Caco-2 (cell line): Measurements from ENCODE around the gene ZNF385C. TPM values are rescaled to one million over a fixed set of nuclear protein-coding genes. Genes with fewer than 3 reads are reported as not detected.

Source experiments
- BruUV-seq: library from RNA; stranded (reverse); fragments of 400-500 nt; replicated peaks from 2 replicates; lab custom pipeline; 2021; lab: Mats Ljungman, UMichigan
- CTCF ChIA-PET: fragments of 300-600 bp; sonication (Branson Sonifier 250); formaldehyde crosslinking; loops from one replicate; lab custom pipeline; 2022; ENCODE audit warnings: antibody characterized with exemption; lab: Charles Lee
- POLR2A ChIA-PET: fragments of 300-600 bp; sonication (Branson Sonifier 250); formaldehyde crosslinking; loops from one replicate; lab custom pipeline; 2022; ENCODE audit warnings: antibody characterized with exemption; lab: Charles Lee
- DNase-seq, 2 experiments: peaks; one replicate each; pipeline versions ENCODE4 v3.0.0 to v3.0.0-alpha.2; 2020 to 2022
- H3K27me3 ChIP-seq: replicated peaks from 2 replicates; pipeline ENCODE4 v1.6.0; 2011; ENCODE audit warnings: low read length; ENCODE audit not compliant: control insufficient read depth, insufficient read depth
- H3K36me3 ChIP-seq: 2 replicates; pipeline ENCODE4 v1.5.1; 2011; ENCODE audit warnings: low read length; ENCODE audit not compliant: control insufficient read depth, insufficient read depth
- H3K4me1 ChIP-seq: fragments of 250-450 bp; sonication (Bioruptor Pico); 2 replicates; pipeline ENCODE4 v1.5.1; 2020; ENCODE audit warnings: mild to moderate bottlenecking
- H3K4me3 ChIP-seq: 2 replicates; pipeline ENCODE4 v1.5.1; 2011; ENCODE audit warnings: low read depth, mild to moderate bottlenecking, control low read depth, low read length
- H3K9me3 ChIP-seq: fragments of 250-450 bp; sonication (Bioruptor Pico); 2 replicates; pipeline ENCODE4 v1.5.1; 2020; ENCODE audit warnings: mild to moderate bottlenecking, moderate library complexity
- H3K27ac Mint-ChIP-seq: one replicate; pipeline ENCODE4 v1.8.0; 2022; ENCODE audit warnings: mixed read lengths; ENCODE audit not compliant: unreplicated experiment
- H3K27me3 Mint-ChIP-seq: one replicate; pipeline ENCODE4 v1.8.0; 2022; ENCODE audit warnings: mixed read lengths; ENCODE audit not compliant: insufficient read depth, unreplicated experiment
- H3K36me3 Mint-ChIP-seq: one replicate; pipeline ENCODE4 v1.8.0; 2022; ENCODE audit warnings: mild to moderate bottlenecking, mixed read lengths; ENCODE audit not compliant: insufficient read depth, unreplicated experiment
- H3K4me1 Mint-ChIP-seq: one replicate; pipeline ENCODE4 v1.8.0; 2022; ENCODE audit warnings: low read depth, mixed read lengths; ENCODE audit not compliant: unreplicated experiment
- H3K4me3 Mint-ChIP-seq: one replicate; pipeline ENCODE4 v1.8.0; 2022; ENCODE audit warnings: mild to moderate bottlenecking, moderate library complexity, mixed read lengths; ENCODE audit not compliant: unreplicated experiment
- H3K9me3 Mint-ChIP-seq: one replicate; pipeline ENCODE4 v1.8.0; 2022; ENCODE audit warnings: mixed read lengths; ENCODE audit not compliant: unreplicated experiment
- CTCF ChIP-seq, 2 experiments: fragments of 200-600 bp in 1 of 2; IDR thresholded peaks; 1 replicate in 1 of 2; 2 replicates in 1 of 2; pipeline versions ENCODE4 v1.5.1 to v1.8.0; 2011 to 2022; ENCODE audit warnings: antibody characterized with exemption in 1 of 2, control low read depth in 1 of 2, inconsistent platforms in 1 of 2, low read depth in 1 of 2, low read length in 1 of 2, mild to moderate bottlenecking in 1 of 2, moderate library complexity in 1 of 2; ENCODE audit not compliant: insufficient read depth in 1 of 2, severe bottlenecking in 1 of 2, unreplicated experiment in 1 of 2
- intact Hi-C: fragments of 100-400 bp; cut with micrococcal nuclease; formaldehyde crosslinking; loops from one replicate; pipeline ENCODE4 v1.10.0; 2022; ENCODE audit not compliant: unreplicated experiment
- total RNA-seq: library from RNA; stranded (reverse); gene quantifications from 2 replicates; pipeline ENCODE4 v1.2.3, GENCODE V29; 2022

The ZNF385C gene
- total RNA-seq, 1 experiment from 2014 or later = 1.5 TPM

DNA sequence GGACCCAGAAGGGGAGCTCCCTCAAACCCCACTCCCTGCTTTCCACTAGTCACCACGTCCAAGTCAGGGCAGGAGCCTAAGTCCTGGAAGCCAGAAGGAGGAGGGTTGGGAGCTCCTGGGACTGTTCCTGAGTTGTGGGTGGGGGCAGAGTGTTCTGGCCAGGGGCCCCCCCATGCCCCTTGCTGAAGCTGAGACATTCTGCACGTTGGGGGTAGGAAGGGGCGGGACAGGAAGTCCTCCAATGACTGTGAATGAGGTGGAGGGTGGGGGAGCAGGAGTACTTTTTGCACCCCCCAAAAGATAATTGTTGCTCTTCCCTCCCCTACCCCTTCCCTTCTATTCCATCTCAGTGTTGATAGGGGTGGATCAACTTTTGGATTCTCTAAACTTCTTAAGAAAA is 26.5 kb downstream of the ZNF385C start:
- H3K9me3 Mint-ChIP-seq = no peaks in the 10 kb centered on the region

GRCh38 chr17:42068979-42069378 is 29.3 kb downstream of the ZNF385C start:
- no peak for DNase-seq
- intact Hi-C loops = no loop called here
- no peaks in the 10 kb centered on the region for H3K4me1 Mint-ChIP-seq
- ChIA-PET CTCF (interaction anchor here (0.5 kb wide), 1 partner anchor 503 kb away, joined by 3 read pairs; no protein-coding TSS in a partner anchor), POLR2A (no interaction called here)
- peaks cover 10% of the 10 kb centered on the region for H3K4me1 ChIP-seq
- no TSS peak for BruUV-seq
- no peak overlapping the region for H3K4me3 Mint-ChIP-seq
- no peak overlapping the region for H3K4me3 ChIP-seq
- no peaks in the 10 kb centered on the region for H3K36me3 Mint-ChIP-seq
- H3K27me3 ChIP-seq = no peaks in the 10 kb centered on the region
- no peaks in the 10 kb centered on the region for H3K36me3 ChIP-seq
- TF ChIP-seq CTCF (IDR thresholded peaks at IDR 0.05; ENCODE audit: insufficient read depth in 1 of 2, low read depth in 1 of 2, low read length in 1 of 2, severe bottlenecking in 1 of 2, unreplicated experiment in 1 of 2) = no peak
- no peak overlapping the region for H3K27ac Mint-ChIP-seq
- no peaks in the 10 kb centered on the region for H3K9me3 ChIP-seq
- no peaks in the 10 kb centered on the region for H3K9me3 Mint-ChIP-seq
- peaks cover 3% of the 10 kb centered on the region for H3K27me3 Mint-ChIP-seq

More for the DNA sequence above, 26.5 kb downstream of the ZNF385C start:
- no peaks in the 10 kb centered on the region for H3K36me3 ChIP-seq
- Mint-ChIP-seq H3K27ac (no peak overlapping the region), H3K4me1 (no peaks in the 10 kb centered on the region), H3K27me3 (peaks cover 3% of the 10 kb centered on the region), H3K4me3 (no peak overlapping the region), H3K36me3 (no peaks in the 10 kb centered on the region)
- H3K27me3 ChIP-seq = no peaks in the 10 kb centered on the region
- no TSS peak for BruUV-seq
- ChIA-PET CTCF (interaction anchor here (0.8 kb wide), 1 partner anchor 22 kb away, joined by 3 read pairs; no protein-coding TSS in a partner anchor), POLR2A (no interaction called here)
- no peak for DNase-seq
- peaks cover 10% of the 10 kb centered on the region for H3K4me1 ChIP-seq
- no peak for TF ChIP-seq CTCF (IDR thresholded peaks at IDR 0.05; ENCODE audit: insufficient read depth in 1 of 2, low read depth in 1 of 2, low read length in 1 of 2, severe bottlenecking in 1 of 2, unreplicated experiment in 1 of 2)
- H3K4me3 ChIP-seq = no peak overlapping the region
- intact Hi-C loops = no loop called here
- no peaks in the 10 kb centered on the region for H3K9me3 ChIP-seq

DNA sequence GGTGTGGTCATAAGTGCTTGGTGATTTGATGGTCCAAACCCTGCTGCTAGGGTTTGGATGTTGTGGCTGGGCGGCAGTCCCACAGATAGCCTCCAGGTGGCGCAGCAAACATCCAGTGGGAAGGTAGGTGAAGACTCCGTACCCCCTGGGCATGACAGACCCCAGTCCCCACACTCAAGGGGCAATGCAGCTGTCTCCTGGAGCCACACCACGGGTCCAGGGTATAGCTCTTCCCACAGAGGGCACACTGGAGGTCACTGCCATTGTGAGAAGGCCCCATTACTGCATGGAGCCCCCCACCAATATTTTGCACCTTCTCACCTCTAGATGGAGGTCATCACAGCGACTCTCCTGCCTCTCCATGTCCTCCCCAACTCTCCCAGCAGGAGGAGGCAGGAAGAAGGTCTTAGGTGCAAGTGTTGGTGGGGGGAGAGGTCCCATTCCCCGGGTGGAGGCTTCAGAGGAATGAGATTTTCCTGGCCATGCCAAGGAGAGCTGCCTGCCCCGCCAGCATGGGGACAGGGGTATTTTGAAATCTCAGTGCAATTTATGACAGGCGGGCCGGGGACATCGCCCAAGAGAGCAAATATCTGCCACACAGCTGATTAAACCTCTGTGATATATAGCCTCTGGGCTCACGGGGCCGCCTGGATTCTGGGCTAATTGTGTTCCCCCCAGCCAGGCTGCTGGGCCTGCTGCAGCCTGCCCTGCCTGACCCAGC is 30.7 kb downstream of the ZNF385C start:
- intact Hi-C loops = loop anchor here (1.0 kb wide), 2 partner anchors 34 to 49 kb away; no protein-coding TSS in a partner anchor
- Mint-ChIP-seq H3K27ac (no peak overlapping the region), H3K9me3 (no peaks in the 10 kb centered on the region), H3K36me3 (no peaks in the 10 kb centered on the region), H3K4me3 (no peak overlapping the region), H3K27me3 (peaks cover 3% of the 10 kb centered on the region), H3K4me1 (no peaks in the 10 kb centered on the region)
- ChIA-PET CTCF (interaction anchor here (0.7 to 1.8 kb wide), 8 partner anchors 19 to 53 kb away, joined by 3 to 7 read pairs (median 5); partner anchors contain the start of genes KAT2A and ZNF385C), POLR2A (interaction anchor here (0.6 kb wide), 1 partner anchor 11 kb away, joined by 3 read pairs; no protein-coding TSS in a partner anchor)
- Histone ChIP-seq H3K4me3 (no peak overlapping the region), H3K27me3 (no peaks in the 10 kb centered on the region), H3K36me3 (no peaks in the 10 kb centered on the region), H3K4me1 (peaks cover 10% of the 10 kb centered on the region), H3K9me3 (no peaks in the 10 kb centered on the region)
- peak; percentile 74 to 82 for DNase-seq
- peak; percentile 85 to 91 for TF ChIP-seq CTCF (IDR thresholded peaks at IDR 0.05; ENCODE audit: insufficient read depth in 1 of 2, low read depth in 1 of 2, low read length in 1 of 2, severe bottlenecking in 1 of 2, unreplicated experiment in 1 of 2)
- BruUV-seq = no TSS peak
